B cell (primary cell): ENCODE measurements around the gene CIAPIN1. TPM values are rescaled to one million over a fixed set of nuclear protein-coding genes. Genes with fewer than 3 reads are reported as not detected.

Source experiments
- ATAC-seq: fragments of 200-7000 bp; cut with Tn5 transposase; one replicate; pipeline ENCODE4 v1.10.0; 2021; ENCODE audit warnings: low read depth, mild to moderate bottlenecking, moderate number of reproducible peaks, moderate library complexity
- CTCF ChIA-PET: fragments of 350-600 bp; sonication (Branson Sonifier 250); formaldehyde crosslinking; loops from one replicate; lab custom pipeline; 2021; ENCODE audit warnings: antibody characterized with exemption, inconsistent platforms; lab: Charles Lee
- POLR2A ChIA-PET: fragments of 350-600 bp; sonication (Branson Sonifier 250); formaldehyde crosslinking; loops from one replicate; lab custom pipeline; 2021; ENCODE audit warnings: antibody characterized with exemption; lab: Charles Lee
- DNase-seq: peaks from one replicate; pipeline ENCODE4 v3.0.0; 2013
- H2AFZ ChIP-seq: 2 replicates; pipeline ENCODE4 v1.6.1; 2012; ENCODE audit warnings: mild to moderate bottlenecking, low read depth, low read length; ENCODE audit not compliant: insufficient read depth, poor library complexity, severe bottlenecking
- H3K27ac ChIP-seq, 2 donors: 1 replicate in 1 of 2; 2 replicates in 1 of 2; pipeline ENCODE4 v1.5.1; 2012 to 2013; ENCODE audit warnings: low read length in 2 of 2, mild to moderate bottlenecking in 2 of 2, moderate library complexity in 1 of 2
- H3K27me3 ChIP-seq, 4 experiments: fragments of 200-600 bp in 1 of 4; sonication (generic) in 1 of 4; replicated peaks in 1 of 4; 1 replicate in 2 of 4; 2 replicates in 2 of 4; pipeline versions ENCODE4 v1.6.1 to v1.7.0; 2013 to 2016; ENCODE audit warnings: low read length in 3 of 4, mild to moderate bottlenecking in 2 of 4, mixed read lengths in 1 of 4, moderate library complexity in 1 of 4; ENCODE audit not compliant: insufficient read depth in 4 of 4, control insufficient read depth in 3 of 4; ENCODE audit errors: control extremely low read depth in 1 of 4
- H3K36me3 ChIP-seq, 2 experiments: replicated peaks in 1 of 2; 1 replicate in 1 of 2; 2 replicates in 1 of 2; pipeline versions ENCODE4 v1.6.1 to v1.7.1; 2013; ENCODE audit warnings: low read length in 1 of 2; ENCODE audit not compliant: insufficient read depth in 2 of 2, control insufficient read depth in 1 of 2; ENCODE audit errors: control extremely low read depth in 1 of 2, extremely low read depth in 1 of 2
- H3K4me1 ChIP-seq, 2 donors: fragments of 200-600 bp in 1 of 2; sonication (generic) in 1 of 2; 1 replicate in 1 of 2; 2 replicates in 1 of 2; pipeline versions ENCODE4 v1.5.1 to v1.6.1; 2013 to 2017; ENCODE audit warnings: low read length in 2 of 2; ENCODE audit not compliant: control insufficient read depth in 2 of 2, insufficient read depth in 2 of 2
- H3K4me2 ChIP-seq: replicated peaks from 2 replicates; pipeline ENCODE3; 2012; ENCODE audit warnings: mild to moderate bottlenecking, low read depth, low read length; ENCODE audit not compliant: poor library complexity, severe bottlenecking
- H3K4me3 ChIP-seq, 5 experiments: fragments of 200-600 bp in 1 of 5; sonication (generic) in 1 of 5; 1 replicate in 3 of 5; 2 replicates in 2 of 5; pipeline versions ENCODE4 v1.5.1 to v1.7.0; 2011 to 2016; ENCODE audit warnings: low read length in 4 of 5, mild to moderate bottlenecking in 4 of 5, low read depth in 2 of 5, control low read depth in 1 of 5, moderate library complexity in 1 of 5; ENCODE audit not compliant: insufficient read depth in 1 of 5; ENCODE audit errors: control extremely low read depth in 1 of 5, extremely low read depth in 1 of 5
- H3K79me2 ChIP-seq: fragments of 200-600 bp; sonication (generic); one replicate; pipeline ENCODE4 v1.6.0; 2016; ENCODE audit warnings: low read length; ENCODE audit not compliant: control insufficient read depth, insufficient read depth
- H3K9ac ChIP-seq: fragments of 200-600 bp; sonication (generic); 2 replicates; pipeline ENCODE4 v1.6.1; 2017; ENCODE audit warnings: mild to moderate bottlenecking, low read length, moderate library complexity
- H3K9me3 ChIP-seq, 3 donors: one replicate each; pipeline versions ENCODE4 v1.6.1 to v1.7.1; 2013; ENCODE audit warnings: low read length in 2 of 3; ENCODE audit not compliant: control insufficient read depth in 2 of 3, insufficient read depth in 1 of 3; ENCODE audit errors: control extremely low read depth in 1 of 3
- H4K20me1 ChIP-seq: 2 replicates; pipeline ENCODE4 v1.6.0; 2012; ENCODE audit warnings: mild to moderate bottlenecking, low read length; ENCODE audit not compliant: insufficient read depth, control insufficient read depth, poor library complexity, severe bottlenecking
- H3K27ac Mint-ChIP-seq: one replicate; pipeline ENCODE4 v1.8.0; 2021; ENCODE audit warnings: mixed read lengths
- H3K27me3 Mint-ChIP-seq: one replicate; pipeline ENCODE4 v1.8.0; 2021; ENCODE audit warnings: mixed read lengths
- H3K4me1 Mint-ChIP-seq: one replicate; pipeline ENCODE4 v1.8.0; 2021; ENCODE audit warnings: mixed read lengths
- H3K4me3 Mint-ChIP-seq: one replicate; pipeline ENCODE4 v1.8.0; 2021; ENCODE audit warnings: mixed read lengths
- H3K9me3 Mint-ChIP-seq: one replicate; pipeline ENCODE4 v1.8.0; 2022; ENCODE audit warnings: mixed read lengths; ENCODE audit not compliant: insufficient read depth
- EZH2 ChIP-seq: IDR thresholded peaks from 2 replicates; pipeline ENCODE4 v1.6.1; 2012; ENCODE audit warnings: borderline replicate concordance, low read depth, mild to moderate bottlenecking, moderate library complexity, low read length; ENCODE audit not compliant: insufficient read depth, poor library complexity, severe bottlenecking
- WGBS: methylation state at CpG from one replicate; pipeline ENCODE4 v1.1.5; 2013; ENCODE audit warnings: missing lambda C conversion rate; ENCODE audit not compliant: insufficient coverage; 5-methylcytosine and 5-hydroxymethylcytosine counted together
- intact Hi-C: fragments of 100-400 bp; cut with micrococcal nuclease; formaldehyde crosslinking; loops from one replicate; pipeline ENCODE4 v1.10.0; 2022
- polyA plus RNA-seq: library from polyadenylated mRNA; depleted of rRNA; stranded (reverse); fragments of >200 nt; gene quantifications from 2 replicates; pipeline ENCODE4 v1.2.3, GENCODE V29; 2012
- total RNA-seq, 2 donors: library from RNA; stranded (reverse); fragments of 120-200 nt in 1 of 2; gene quantifications; 1 replicate in 1 of 2; 2 replicates in 1 of 2; pipeline versions ENCODE4 v1.2.3 to v1.2.4, GENCODE V29; 2013 to 2022
- TF ChIP-seq, protein P1 (sequence below): fragments of 200-600 bp; IDR thresholded peaks from one replicate; pipeline ENCODE4 v1.8.0; 2022; ENCODE audit warnings: antibody characterized with exemption, mild to moderate bottlenecking

The CIAPIN1 gene
- total and polyA plus RNA-seq, 2 donors (not counting 1 experiment from before 2014, with no cell fraction given), result 22.0 to 45.7 TPM

DNA sequence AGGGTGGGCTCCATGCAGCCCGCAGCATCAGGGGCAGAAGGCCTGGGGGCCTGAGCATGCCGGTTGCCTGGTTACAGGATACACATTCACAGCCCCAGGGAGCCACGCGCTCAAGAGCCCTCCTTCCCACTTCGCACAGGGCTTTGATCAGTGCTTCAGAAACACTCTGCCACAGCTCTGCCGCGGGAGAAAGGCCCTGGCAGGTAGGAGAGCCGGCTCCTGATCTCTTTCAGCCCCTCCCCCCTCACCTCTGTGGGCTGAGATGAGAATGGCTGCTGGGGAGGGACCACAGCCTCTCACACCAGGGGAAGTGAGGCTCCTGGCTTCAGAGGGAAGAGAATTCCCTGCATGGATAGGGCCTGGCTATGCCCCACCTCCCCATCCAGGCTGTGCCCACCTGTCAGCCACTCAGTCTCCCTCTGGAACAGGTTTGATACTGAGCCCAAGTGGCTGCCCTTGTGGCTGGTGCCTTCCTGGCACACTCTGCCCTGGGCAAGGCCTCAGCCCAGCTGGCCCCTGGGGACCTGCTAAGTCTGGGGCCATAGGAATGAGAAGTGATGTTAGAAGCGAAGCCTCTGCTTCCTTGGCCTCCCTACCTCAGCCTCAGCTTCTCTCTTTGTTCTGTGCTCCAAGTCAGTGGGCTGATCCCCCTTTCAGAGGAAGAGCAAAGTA, 30.5 kb upstream of the CIAPIN1 start:
- Histone ChIP-seq H2AFZ (no peak overlapping the region), H3K27me3 (peaks cover 0 to 13% (median 0%) of the 10 kb centered on the region in 4 experiments), H3K79me2 (no peaks in the 10 kb centered on the region), H3K9ac (no peak overlapping the region), H3K4me1 (peaks cover 33 to 45% of the 10 kb centered on the region in 2 donors), H3K4me3 (no peak overlapping the region), H3K9me3 (no peaks in the 10 kb centered on the region), H3K36me3 (peaks cover 0 to under 1% of the 10 kb centered on the region in 2 experiments), H3K27ac (no peak overlapping the region), H3K4me2 (peak overlapping the region; percentile 63), H4K20me1 (no peaks in the 10 kb centered on the region)
- WGBS, result 61% methylated on average over 6 of the region's 9 CpGs
- ChIA-PET POLR2A (no interaction called here), CTCF (no interaction called here)
- Mint-ChIP-seq H3K4me1 (peaks cover 33% of the 10 kb centered on the region), H3K9me3 (no peaks in the 10 kb centered on the region), H3K27ac (no peak overlapping the region), H3K27me3 (peaks cover 14% of the 10 kb centered on the region), H3K4me3 (no peak overlapping the region)
- TF ChIP-seq, protein P1, sequence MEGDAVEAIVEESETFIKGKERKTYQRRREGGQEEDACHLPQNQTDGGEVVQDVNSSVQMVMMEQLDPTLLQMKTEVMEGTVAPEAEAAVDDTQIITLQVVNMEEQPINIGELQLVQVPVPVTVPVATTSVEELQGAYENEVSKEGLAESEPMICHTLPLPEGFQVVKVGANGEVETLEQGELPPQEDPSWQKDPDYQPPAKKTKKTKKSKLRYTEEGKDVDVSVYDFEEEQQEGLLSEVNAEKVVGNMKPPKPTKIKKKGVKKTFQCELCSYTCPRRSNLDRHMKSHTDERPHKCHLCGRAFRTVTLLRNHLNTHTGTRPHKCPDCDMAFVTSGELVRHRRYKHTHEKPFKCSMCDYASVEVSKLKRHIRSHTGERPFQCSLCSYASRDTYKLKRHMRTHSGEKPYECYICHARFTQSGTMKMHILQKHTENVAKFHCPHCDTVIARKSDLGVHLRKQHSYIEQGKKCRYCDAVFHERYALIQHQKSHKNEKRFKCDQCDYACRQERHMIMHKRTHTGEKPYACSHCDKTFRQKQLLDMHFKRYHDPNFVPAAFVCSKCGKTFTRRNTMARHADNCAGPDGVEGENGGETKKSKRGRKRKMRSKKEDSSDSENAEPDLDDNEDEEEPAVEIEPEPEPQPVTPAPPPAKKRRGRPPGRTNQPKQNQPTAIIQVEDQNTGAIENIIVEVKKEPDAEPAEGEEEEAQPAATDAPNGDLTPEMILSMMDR, result no peak
- no peak for TF ChIP-seq EZH2
- ATAC-seq (no peak), DNase-seq (no peak)
- intact Hi-C loops, result loop anchor here (2.0 to 5.0 kb wide), 3 partner anchors 15 to 171 kb away; partner anchors contain the start of gene POLR2C
